ENCODE results near the gene CALML3.

The CALML3 gene

GRCh38 chr10:5528989-5529701 is 4.4 kb downstream of the CALML3 start:
- DNase-seq, result no peak

- no peak for DNase-seq
Observed at GRCh38 chr10:5529702-5530411, 5.1 kb downstream of the CALML3 start.

GRCh38 chr10:5530412-5530806 is 5.6 kb downstream of the CALML3 start:
- DNase-seq, result no peak

DNA sequence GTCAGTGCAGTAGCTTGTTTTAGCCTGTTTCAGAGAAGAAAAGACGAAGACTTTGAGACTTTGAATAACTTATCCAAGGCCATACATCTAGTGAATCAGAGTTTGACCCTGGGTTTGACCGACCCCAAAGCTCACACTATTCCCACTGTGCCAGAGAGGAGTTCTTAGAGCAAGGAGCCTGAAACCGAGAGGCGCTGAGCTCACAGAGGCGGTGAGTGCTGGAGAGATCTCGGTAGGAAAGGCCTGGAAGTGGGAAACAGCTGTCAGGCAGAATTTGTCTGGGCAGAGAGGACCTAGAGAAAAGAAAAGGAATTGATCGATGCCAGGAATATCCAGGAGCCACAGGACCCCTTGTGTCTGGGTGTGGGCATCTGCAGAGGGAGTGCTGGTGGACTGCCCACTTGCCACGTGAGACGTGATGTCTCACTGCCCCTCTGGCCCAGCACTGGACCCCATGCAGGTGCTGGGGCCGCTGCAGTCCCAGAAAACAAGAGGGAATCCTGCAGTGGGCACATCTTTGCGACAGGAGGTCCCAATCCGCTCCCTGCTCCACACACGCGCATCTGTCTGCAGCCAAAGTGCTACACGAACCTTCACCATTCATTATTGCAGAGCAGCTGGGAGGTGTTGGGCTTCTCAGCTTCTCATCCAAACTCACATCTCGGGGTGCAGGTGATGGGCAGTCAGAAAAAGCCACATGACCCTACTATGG is 6.2 kb downstream of the CALML3 start:
- no peak for DNase-seq

DNA sequence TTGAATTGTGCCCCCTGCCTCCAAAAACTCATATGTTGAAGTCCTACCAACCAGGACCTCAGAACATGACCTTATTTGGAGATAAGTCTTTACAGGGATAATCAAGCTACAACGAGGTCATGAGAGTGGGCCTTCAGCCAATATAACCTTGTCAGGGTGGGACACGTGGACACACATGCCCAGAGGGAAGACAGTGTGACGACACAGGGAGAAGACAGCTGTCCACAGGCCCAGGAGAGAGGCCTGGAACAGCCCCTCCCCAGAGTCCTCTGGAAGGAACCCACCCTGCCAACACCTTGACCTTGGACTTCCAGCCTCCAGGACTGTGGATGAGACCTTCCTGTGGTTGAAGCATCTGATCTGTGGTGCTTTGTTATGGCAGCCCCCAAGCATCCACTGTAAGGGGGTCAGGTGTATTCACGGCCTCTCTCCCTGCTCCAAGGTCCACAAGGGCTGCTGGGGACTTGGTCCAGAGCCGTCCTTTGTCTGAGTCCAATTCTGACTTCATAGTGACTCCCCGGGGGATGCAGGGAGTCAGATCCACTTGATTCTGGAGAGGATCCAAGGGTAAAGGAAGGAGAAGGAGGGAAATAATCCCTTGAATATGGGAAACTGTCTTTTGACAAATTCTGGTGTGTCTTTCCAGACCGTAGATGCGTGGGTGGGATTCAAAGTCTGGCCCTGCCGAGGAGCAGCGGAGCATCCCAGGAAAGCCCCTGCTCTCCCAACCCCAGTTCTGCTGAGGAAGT is 7.0 kb downstream of the CALML3 start:
- DNase-seq, result no peak

DNA sequence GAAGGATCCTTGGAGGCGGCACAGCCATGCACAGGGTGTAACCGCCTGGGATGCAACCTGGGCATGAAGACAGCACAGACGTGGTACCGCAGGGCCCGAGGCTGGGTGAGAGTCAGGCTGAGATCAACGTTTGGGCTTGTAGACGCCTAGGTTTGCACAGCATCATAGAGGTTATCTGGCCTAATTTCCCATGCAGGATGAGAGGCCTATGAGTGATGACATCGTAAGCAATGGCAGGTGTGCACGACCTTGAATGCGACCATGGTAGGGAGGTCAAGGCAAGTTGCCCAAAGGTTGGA is 7.5 kb downstream of the CALML3 start:
- no peak for DNase-seq

GRCh38 chr10:5532618-5533097 is 7.9 kb downstream of the CALML3 start:
- no peak for DNase-seq

DNA sequence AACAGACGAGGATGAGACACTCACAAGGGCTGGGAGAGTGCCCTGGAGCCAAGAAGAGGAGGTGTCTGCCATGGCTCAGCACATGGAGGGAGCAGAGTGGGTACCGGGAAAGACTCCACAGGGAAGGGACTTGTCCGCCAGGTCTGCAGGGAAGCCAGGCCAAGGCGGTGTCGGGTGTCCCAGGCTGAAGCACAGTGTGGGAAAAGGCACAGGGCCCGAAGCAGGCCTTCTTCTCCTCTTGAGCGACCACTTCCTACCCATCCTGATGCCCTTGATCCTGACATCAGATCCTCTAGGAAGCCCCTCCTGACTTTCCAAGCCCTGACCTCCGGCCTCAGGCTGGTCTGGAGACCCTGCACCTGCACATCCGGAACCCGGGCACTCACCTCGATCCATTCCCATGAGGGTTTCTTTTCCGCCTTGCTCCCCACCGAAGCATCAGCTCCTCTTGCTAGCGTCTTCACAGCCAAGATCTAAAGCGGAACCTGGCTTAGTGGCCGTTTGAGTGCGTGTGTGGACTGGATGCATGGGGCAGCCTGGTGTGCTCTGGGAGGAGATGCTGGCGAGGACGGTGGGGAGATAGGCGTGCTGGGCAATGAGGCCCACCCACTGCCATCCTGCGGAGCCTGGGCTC is 8.5 kb downstream of the CALML3 start:
- DNase-seq, result no peak

- no peak for DNase-seq
Observed at GRCh38 chr10:5534051-5534821, 9.5 kb downstream of the CALML3 start.

- DNase-seq, result peak; percentile 70
Observed at GRCh38 chr10:5534880-5535856, 10.4 kb downstream of the CALML3 start.

- no peak for DNase-seq
Observed at GRCh38 chr10:5536486-5537081, 11.8 kb downstream of the CALML3 start.

DNA sequence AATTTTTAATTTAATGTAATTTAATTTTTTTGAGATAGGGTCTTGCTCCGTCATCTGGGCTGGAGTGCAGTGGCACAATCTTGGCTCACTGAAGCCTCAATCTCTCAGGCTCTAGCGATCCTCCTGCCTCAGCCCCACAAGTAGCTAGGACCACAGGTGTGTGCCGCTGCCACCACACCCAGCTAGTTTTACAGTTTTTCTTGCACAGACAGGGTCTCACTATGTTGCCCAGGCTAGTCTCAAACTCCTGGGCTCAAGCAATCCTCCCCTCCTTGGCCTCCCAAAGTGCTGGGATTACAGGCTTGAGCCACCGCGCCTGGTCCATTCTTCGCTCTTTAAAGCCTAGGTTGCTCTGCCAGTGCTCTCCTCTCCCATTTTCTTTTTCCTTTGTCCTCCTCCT is 12.9 kb downstream of the CALML3 start:
- no peak for DNase-seq

DNA sequence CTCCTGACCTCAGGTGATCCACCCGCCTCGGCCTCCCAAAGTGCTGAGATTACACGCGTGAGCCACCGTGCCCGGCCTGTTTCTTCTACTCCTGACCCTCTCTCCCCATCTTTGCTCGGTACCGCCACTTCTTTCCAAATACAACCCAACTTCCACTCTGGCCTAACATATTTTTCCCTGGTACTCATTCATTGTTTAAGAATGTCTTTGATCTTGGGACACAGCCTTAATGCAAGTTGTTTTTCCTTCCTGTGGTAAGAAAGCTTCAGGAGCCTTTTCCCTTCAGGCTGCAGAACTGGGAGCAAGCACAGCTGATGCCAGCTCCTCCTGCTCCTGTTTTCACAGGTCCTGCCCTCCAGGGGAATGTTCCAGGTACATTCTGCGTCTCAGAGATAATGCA is 13.7 kb downstream of the CALML3 start:
- no peak for DNase-seq

GRCh38 chr10:5538892-5539651 is 14.3 kb downstream of the CALML3 start:
- no peak for DNase-seq

DNA sequence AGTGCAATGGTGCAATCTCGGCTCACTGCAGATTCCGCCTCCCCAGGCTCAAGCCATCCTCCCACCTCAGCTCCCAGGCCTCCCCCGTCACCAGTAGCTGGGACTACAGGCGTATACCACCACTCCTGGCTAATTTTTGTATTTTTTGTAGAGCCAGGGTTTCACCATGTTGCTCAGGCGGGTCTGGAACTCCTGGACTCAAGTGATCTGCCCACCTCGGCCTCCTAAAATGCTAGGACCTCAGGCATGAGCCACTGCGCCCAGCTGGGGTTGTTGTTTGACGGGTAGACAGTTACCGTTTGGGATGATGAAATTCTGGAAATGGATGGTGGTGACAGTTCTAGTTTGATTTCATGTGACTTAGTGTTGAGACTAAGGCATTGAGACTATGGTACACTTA is 15.3 kb downstream of the CALML3 start:
- DNase-seq, result no peak

DNA sequence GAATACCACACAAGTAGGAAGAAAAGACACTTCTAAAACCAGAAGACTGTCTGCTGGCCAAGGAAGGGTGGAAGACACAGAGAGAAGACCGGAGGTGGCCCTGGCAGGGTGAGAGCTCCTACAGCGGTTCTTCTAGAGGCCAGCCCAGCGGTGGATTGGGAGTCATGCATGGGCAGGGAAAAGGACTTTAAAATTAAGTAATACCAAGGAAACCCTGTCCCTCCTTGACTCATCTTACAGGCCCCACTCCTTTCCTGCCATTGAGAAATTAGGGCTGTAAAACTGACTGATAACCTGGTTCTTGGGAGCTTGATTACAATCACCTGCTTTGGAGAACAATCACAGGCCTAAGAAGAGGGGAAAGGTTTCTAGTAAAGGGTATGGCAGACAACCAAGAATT is 16.1 kb downstream of the CALML3 start:
- DNase-seq, result no peak

DNA sequence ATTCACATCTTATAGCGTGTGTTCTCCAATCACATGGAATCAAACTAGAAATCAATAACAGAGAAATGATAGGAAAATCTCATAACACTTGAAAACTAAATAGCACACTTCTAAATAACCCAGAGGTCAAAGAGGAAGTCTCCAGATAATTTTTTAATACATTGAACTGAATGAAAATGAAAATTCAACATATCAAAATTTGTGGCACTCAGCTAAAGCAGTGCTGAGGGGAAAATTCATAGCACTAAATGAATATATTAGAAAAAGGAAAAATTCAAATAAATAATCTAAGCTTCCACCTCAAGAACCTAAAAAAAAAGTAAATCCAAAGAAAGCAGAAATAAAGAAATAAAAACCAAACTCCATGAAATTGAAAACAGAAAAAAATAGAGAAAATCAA is 17.3 kb downstream of the CALML3 start:
- DNase-seq, result no peak

GRCh38 chr10:5543623-5544022 is 18.9 kb downstream of the CALML3 start:
- DNase-seq, result no peak

- no peak for DNase-seq
Observed at GRCh38 chr10:5544216-5544805, 19.6 kb downstream of the CALML3 start.

Measured in inflammatory macrophage treated with lipopolysaccharide for 4 hours (primary cell).